Measurements from ENCODE around the gene YWHAQ.
"Not testable (repeated sequence)": the region's sequence is repeated elsewhere in the genome, so short reads cannot be mapped to it uniquely, and the experiment has no call there.

YWHAQ gene

DNA sequence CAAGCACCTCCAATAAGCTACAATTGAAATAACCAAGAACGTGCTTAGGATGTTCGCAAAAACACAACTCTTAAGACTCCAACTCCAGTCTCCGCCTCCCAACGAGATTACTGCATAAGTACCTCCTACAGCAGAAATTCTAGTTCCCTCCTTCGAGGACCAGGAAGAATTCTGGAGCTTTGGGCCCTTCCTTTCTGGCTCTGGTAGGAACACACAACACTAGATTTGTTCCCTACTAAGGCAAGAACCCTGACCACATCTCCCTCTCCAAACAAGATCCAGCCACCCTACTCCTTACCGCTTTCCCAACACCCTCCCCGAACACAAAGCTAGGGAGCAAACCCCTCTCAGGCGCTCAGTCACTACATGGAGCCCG, 75.9 kb downstream of the YWHAQ start:
- TF ChIP-seq, protein P1, sequence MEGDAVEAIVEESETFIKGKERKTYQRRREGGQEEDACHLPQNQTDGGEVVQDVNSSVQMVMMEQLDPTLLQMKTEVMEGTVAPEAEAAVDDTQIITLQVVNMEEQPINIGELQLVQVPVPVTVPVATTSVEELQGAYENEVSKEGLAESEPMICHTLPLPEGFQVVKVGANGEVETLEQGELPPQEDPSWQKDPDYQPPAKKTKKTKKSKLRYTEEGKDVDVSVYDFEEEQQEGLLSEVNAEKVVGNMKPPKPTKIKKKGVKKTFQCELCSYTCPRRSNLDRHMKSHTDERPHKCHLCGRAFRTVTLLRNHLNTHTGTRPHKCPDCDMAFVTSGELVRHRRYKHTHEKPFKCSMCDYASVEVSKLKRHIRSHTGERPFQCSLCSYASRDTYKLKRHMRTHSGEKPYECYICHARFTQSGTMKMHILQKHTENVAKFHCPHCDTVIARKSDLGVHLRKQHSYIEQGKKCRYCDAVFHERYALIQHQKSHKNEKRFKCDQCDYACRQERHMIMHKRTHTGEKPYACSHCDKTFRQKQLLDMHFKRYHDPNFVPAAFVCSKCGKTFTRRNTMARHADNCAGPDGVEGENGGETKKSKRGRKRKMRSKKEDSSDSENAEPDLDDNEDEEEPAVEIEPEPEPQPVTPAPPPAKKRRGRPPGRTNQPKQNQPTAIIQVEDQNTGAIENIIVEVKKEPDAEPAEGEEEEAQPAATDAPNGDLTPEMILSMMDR (IDR thresholded peaks at IDR 0.05; ENCODE audit: control insufficient read depth, extremely low read depth, insufficient read depth) = no peak
- peak overlapping the region; percentile 97 for H3K4me3 ChIP-seq (ENCODE audit: low read depth, low read length)
- peak; percentile 52 for DNase-seq (ENCODE audit: low read depth)

DNA sequence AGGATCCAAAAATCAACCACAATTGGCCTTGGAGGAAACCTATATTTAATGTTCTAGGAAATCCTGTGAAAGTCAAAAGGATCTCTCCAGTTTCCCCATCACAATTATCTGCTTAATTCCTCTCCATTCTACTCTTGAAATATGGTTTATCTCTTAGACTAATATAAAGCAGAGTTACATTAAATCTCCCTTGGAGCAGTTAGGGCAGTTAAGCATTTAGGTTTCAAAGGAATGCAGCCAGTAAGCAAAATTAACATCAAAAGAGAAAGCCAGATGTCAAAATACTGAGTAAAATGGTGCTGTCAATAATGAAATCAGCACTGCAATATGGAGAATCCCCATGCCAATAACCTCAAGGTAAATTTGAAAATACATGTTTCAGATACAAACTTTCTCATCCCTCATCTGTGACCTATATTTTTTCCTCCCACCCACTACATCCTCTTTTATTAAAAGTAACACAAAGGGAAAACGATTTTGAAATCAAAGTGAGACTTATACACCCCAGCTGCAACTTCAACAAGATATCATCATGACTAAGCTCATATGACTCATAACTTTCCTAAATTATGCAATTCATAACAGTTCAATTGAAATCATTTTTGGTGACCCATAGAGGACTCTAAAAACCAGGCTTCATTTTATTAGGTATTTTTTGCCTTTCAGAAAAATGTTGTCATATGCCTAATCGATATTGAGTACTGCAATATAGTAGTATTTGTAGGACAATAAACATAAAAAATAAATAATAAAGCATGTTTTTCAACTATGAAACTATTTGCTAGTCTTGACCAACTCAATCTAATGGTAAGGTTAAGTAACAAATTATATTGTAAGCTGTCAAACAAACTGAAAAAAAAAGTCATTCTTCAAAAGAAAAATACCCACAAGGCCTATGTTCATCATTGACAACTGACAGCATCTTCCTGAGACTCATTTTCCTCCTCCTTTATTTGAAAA, 78.3 kb downstream of the YWHAQ start:
- TF ChIP-seq, protein P1 (IDR thresholded peaks at IDR 0.05; ENCODE audit: control insufficient read depth, extremely low read depth, insufficient read depth) = no peak
- H3K4me3 ChIP-seq (ENCODE audit: low read depth, low read length) = no peak overlapping the region
- no peak for DNase-seq (ENCODE audit: low read depth)

DNA sequence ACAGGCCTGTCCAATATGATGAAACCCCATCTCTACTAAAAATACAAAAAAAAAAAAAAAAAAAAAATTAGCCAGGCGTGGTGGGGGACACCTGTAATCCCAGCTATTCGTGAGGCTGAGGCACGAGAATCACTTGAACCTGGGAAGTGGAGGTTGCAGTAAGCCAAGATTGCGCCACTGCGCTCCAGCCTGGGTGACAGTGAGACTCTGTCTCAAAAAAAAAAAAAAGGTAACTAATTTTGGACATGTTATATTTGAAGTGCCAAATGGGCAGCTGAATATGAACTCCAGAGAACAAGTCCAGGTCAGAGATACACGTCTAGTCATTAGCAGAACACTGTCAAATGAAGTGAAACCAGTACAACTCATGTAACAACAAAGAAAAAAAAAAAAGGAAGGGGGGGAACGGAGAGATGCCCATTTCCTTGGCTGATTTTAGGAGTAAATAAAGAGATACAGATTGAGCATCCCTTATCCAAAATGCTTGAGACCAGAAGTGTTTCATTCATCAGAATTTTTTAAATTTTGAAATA, 79.9 kb downstream of the YWHAQ start:
- not testable (repeated sequence) for DNase-seq (ENCODE audit: low read depth); H3K4me3 ChIP-seq (ENCODE audit: low read depth, low read length)

DNA sequence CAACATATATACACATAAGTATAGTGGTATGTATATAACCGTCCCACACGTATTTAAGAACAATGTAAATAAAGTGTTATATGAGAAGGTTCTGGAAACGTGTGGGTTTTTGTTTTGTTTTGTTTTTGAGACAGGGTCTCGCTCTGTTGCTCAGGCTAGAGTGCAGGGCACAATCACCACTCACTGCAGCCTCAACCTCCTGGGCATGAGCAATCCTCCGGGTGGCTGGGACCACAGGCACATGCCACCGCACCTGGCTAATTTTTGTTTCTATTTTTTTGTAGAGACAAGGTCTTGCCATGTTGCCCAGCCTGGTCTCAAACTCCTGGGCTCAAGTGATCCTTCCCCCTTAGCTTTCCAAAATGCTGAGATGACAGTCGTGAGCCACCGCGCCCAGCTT, 81.4 kb downstream of the YWHAQ start:
- no peak for DNase-seq (ENCODE audit: low read depth)
- TF ChIP-seq, protein P1 (IDR thresholded peaks at IDR 0.05; ENCODE audit: control insufficient read depth, extremely low read depth, insufficient read depth) = no peak
- no peak overlapping the region for H3K4me3 ChIP-seq (ENCODE audit: low read depth, low read length)

DNA sequence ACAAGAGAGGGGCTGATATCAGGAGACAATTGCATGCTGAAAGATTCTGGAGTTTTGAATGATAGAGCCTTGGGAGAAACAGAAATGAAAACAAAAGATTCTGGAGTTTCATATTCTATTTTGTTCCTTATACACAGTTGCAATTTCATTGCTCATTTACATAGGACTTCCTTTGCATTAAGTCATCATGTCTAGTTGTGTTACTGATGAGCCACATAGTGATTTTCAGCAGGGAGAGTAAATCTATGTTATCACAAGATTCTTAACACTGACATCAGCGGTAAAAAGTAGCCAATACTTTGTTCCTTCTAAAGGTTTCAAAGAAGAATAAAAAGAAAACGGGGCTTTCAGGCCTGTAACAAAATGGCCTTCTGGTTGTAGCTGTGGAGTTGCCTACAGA, 82.3 kb downstream of the YWHAQ start:
- DNase-seq (ENCODE audit: low read depth) = no peak
- TF ChIP-seq, protein P1 (IDR thresholded peaks at IDR 0.05; ENCODE audit: control insufficient read depth, extremely low read depth, insufficient read depth) = no peak
- no peak overlapping the region for H3K4me3 ChIP-seq (ENCODE audit: low read depth, low read length)

DNA sequence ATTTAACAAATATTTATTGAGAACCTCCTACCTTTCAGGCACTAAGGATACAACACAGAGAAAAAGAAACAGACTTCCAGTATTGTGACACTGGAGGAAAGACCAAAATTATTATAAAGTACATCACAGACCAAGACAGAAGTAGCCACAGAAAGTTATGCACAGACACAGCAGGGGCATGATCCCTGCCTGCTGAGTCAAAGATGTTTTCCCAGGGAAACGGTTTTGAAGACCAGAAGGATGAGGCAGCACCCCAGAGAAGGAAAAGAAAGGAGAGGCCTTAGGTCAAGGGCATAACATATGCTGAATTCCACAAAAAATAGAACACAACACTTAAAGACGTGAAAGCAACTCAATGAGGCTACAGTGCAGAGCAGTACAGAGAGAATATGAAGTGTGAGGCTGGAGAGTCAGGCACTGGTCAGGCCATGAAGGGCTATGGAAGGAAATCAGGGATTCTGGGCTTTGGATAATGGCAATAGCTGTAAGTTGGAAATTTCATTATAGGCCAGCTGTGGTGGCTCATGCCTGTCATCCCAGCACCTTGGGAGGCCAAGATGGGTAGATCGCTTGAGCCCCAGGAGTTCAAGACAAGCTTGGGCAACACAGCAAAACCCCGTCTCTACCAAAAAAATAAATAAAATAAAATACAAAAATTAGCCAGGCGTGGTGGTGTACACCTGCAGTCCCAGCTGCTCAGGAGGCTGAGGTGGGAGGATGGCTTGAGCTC, 83.4 kb downstream of the YWHAQ start:
- no peak overlapping the region for H3K4me3 ChIP-seq (ENCODE audit: low read depth, low read length)
- TF ChIP-seq, protein P1 (IDR thresholded peaks at IDR 0.05; ENCODE audit: control insufficient read depth, extremely low read depth, insufficient read depth) = no peak
- DNase-seq (ENCODE audit: low read depth) = no peak

DNA sequence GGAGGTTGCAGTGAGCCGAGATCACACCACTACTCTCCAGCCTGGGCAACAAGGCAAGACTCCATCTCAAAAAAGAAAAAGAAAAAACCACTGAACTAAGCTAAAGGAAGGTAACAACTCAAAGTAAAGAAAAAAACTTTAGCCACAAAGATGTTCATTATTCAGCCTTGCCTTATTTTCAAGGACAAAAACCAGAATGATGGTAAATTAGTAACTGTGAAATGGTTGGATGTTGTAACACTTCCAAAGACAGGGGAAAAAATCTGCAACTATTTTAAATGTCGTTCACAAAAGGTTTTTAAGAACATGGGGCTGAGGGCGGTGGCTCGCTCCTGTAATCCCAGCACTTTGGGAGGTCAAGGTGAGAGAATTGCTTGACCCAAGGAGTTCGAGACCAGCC, 85.3 kb downstream of the YWHAQ start:
- DNase-seq (ENCODE audit: low read depth) = no peak
- no peak overlapping the region for H3K4me3 ChIP-seq (ENCODE audit: low read depth, low read length)
- TF ChIP-seq, protein P1 (IDR thresholded peaks at IDR 0.05; ENCODE audit: control insufficient read depth, extremely low read depth, insufficient read depth) = no peak
